Thymus (tissue), 11 donors: ENCODE results near the gene METTL13. TPM values are rescaled to one million over a fixed set of nuclear protein-coding genes. Genes with fewer than 3 reads are reported as not detected.

Source experiments
- DNase-seq, 9 donors: peaks; one replicate each; pipeline ENCODE4 v3.0.0-alpha.2; 2013; ENCODE audit warnings: low spot score in 9 of 9, low read depth in 6 of 9, missing footprints in 1 of 9
- H3K27ac ChIP-seq, 2 donors: one replicate each; pipeline ENCODE4 v1.5.1; 2013; ENCODE audit warnings: control low read depth in 1 of 2, low read depth in 1 of 2, low read length in 1 of 2, mild to moderate bottlenecking in 1 of 2, moderate library complexity in 1 of 2
- H3K27me3 ChIP-seq, 2 donors: one replicate each; pipeline ENCODE4 v1.5.1; 2013; ENCODE audit warnings: low read length in 1 of 2; ENCODE audit not compliant: control insufficient read depth in 2 of 2, insufficient read depth in 1 of 2
- H3K36me3 ChIP-seq, 2 donors: one replicate each; pipeline ENCODE4 v1.5.1; 2013; ENCODE audit warnings: low read length in 1 of 2, mild to moderate bottlenecking in 1 of 2, moderate library complexity in 1 of 2; ENCODE audit not compliant: control insufficient read depth in 2 of 2, insufficient read depth in 2 of 2
- H3K4me1 ChIP-seq, 2 donors: one replicate each; pipeline ENCODE4 v1.5.1; 2013; ENCODE audit warnings: low read length in 2 of 2; ENCODE audit not compliant: control insufficient read depth in 2 of 2, insufficient read depth in 2 of 2
- H3K4me3 ChIP-seq, 2 donors: one replicate each; pipeline ENCODE4 v1.5.1; 2013; ENCODE audit warnings: low read length in 2 of 2, control low read depth in 1 of 2, mild to moderate bottlenecking in 1 of 2
- H3K9me3 ChIP-seq, 2 donors: one replicate each; pipeline ENCODE4 v1.5.1; 2013; ENCODE audit warnings: low read length in 1 of 2, mild to moderate bottlenecking in 1 of 2; ENCODE audit not compliant: control insufficient read depth in 2 of 2, insufficient read depth in 1 of 2
- WGBS: extraction: QIAGEN DNeasy Blood & Tissue Kit; methylation state at CpG from one replicate; pipeline ENCODE4 v1.1.7; 2013; 5-methylcytosine and 5-hydroxymethylcytosine counted together
- polyA plus RNA-seq: library from polyadenylated mRNA; stranded (reverse); fragments of 200-250 nt; gene quantifications from one replicate; pipeline ENCODE4 v1.2.3, GENCODE V29; 2013
- total RNA-seq: library from RNA; stranded (reverse); fragments of 120-200 nt; gene quantifications from one replicate; pipeline ENCODE4 v1.2.4, GENCODE V29; 2013
- donor health status: healthy.

The METTL13 gene
- total and polyA plus RNA-seq, 2 donors = 20.0 to 21.7 TPM

DNA sequence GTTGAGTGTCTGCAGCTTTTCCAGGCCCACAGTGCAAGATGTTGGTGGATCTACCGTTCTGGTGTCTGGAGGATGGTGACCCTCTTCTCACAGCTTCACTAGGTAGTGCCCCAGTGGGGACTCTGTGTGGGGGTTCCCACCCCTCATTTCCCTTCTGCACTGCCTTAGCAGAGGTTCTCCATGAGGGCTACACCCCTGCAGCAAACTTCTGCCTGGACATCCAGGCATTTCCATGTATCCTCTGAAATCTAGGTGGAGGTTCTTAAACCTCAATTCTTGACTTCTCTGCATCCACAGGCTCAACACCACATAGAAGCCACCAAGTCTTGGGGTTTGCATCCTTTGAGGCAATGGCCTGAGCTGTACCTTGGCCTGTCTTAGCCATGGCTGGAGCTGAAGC is 45.5 kb downstream of the METTL13 start:
- DNase-seq = no peak
- H3K27me3 ChIP-seq = no peaks in the 10 kb centered on the region
- H3K36me3 ChIP-seq = no peaks in the 10 kb centered on the region
- H3K27ac ChIP-seq = no peak overlapping the region
- WGBS = 62% methylated on average over 1 of the region's 1 CpG
- peaks cover 4 to 8% of the 10 kb centered on the region in 2 donors for H3K9me3 ChIP-seq
- H3K4me1 ChIP-seq = no peaks in the 10 kb centered on the region
- H3K4me3 ChIP-seq = no peak overlapping the region

DNA sequence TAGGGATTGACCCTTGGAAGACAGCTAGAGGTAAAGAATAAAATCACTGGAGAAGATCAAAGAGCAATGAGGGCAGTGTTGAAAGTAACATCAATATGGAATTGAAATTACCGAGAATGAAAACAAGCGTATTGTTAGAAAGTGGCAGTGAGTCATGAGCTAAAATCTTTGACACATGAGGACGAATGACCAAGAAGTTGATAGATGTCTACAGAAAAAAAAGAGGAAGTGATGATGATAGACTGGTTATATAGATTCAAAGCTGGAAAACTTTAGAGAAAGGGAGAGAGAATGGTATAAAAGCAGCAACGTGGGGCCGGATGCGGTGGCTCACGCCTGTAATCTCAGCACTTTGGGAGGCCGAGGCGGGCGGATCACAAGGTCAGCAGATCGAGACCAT is 47.3 kb downstream of the METTL13 start:
- no peaks in the 10 kb centered on the region for H3K27me3 ChIP-seq
- H3K36me3 ChIP-seq = no peaks in the 10 kb centered on the region
- H3K4me1 ChIP-seq = no peaks in the 10 kb centered on the region
- 93% methylated on average over 11 of the region's 11 CpGs for WGBS
- no peak for DNase-seq
- no peak overlapping the region for H3K4me3 ChIP-seq
- H3K9me3 ChIP-seq = peaks cover 4 to 8% of the 10 kb centered on the region in 2 donors
- H3K27ac ChIP-seq = no peak overlapping the region

DNA sequence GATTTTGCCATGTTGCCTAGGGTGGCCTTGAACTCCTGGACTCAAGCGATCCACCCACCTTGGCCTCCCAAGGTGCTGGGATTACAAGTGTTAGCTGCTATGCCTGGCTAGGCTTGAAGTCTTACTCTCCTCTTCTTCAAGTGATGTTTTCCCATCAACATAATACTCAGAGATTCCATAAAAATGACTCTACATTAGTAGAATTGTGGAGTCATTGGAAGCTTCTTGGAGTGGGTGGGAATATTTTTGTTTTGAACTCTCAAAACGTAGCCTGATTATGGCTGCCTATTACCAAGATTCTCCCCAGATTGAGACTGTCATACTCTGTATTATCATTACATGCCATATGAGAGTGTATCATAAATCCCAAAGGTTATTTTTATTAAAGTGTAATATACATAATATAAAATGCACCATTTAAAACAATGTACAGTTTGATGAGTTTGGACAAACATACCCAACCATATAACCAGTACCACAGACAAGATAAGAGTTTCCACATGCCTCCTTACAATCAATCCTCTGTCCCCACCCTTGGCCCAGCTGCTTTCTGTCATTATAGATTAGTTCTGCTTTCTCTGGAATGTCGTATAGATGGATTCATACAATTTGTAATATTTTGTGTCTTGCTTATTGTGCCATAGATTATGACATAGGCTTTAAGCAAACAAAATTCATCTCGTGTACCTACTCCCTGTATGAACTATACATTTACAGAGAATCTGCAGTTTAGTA is 51.8 kb downstream of the METTL13 start:
- H3K4me1 ChIP-seq = no peaks in the 10 kb centered on the region
- WGBS = 73% methylated on average over 4 of the region's 4 CpGs
- H3K9me3 ChIP-seq = no peaks in the 10 kb centered on the region
- H3K36me3 ChIP-seq = no peaks in the 10 kb centered on the region
- H3K4me3 ChIP-seq = no peak overlapping the region
- no peak for DNase-seq
- no peak overlapping the region for H3K27ac ChIP-seq
- H3K27me3 ChIP-seq = no peaks in the 10 kb centered on the region

DNA sequence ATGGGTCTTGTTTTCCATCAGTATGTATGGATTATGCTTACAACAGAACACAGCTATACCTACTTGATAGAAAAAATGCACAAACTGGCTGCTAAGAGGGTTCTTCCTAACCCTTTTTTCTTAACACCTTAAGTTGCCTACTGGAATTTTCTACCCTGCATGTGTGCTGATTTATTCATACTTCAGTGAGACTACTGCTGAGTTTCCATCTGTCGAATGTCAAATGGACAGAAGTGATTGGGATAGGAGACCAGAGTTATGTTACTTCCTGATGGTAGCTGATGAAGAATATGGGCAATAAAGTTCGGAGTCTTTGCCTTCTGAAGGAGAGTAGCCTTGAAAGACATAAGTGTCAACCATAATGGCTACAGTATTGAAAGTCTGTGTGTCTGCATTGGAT is 53.4 kb downstream of the METTL13 start:
- Histone ChIP-seq H3K4me3 (no peak overlapping the region), H3K27me3 (no peaks in the 10 kb centered on the region), H3K36me3 (no peaks in the 10 kb centered on the region), H3K9me3 (no peaks in the 10 kb centered on the region), H3K27ac (no peak overlapping the region), H3K4me1 (no peaks in the 10 kb centered on the region)
- WGBS = 98% methylated on average over 2 of the region's 2 CpGs
- DNase-seq = no peak

DNA sequence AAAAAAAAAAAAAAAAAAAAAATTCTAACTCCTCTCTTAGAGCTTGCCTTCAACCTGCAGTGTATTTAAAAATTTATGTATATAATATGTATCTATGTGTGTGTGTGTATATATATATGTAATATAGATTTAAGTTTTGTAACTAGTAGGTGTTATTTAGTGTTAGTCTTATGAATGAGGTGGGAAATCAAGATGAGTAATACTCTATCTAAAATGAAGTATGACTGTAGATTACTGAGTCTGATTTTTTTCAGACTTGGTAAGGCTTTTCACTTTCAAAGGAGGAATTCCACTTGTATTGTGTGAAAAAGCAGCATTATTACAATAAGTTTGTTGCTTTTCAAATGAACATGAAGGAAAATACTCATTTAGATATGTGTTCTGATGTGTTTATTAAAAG is 54.4 kb downstream of the METTL13 start:
- no peak overlapping the region for H3K4me3 ChIP-seq
- no peak overlapping the region for H3K27ac ChIP-seq
- peaks cover 0 to 3% of the 10 kb centered on the region in 2 donors for H3K4me1 ChIP-seq
- peaks cover 0 to 4% of the 10 kb centered on the region in 2 donors for H3K9me3 ChIP-seq
- no peaks in the 10 kb centered on the region for H3K36me3 ChIP-seq
- no peak for DNase-seq
- peaks cover 0 to 3% of the 10 kb centered on the region in 2 donors for H3K27me3 ChIP-seq

GRCh38 chr1:171841050-171841910 is 59.8 kb downstream of the METTL13 start, which contains the start of gene DNM3:
Gene DNM3, plus strand, starts transcription at chr1:171841498. Its CDS starts 159 bp downstream, at chr1:171841657.
- no peaks in the 10 kb centered on the region for H3K36me3 ChIP-seq
- H3K4me3 ChIP-seq = peak within 1 kb of the TSS; percentile 63 to 67
- H3K9me3 ChIP-seq = peaks cover 0 to 6% of the 10 kb centered on the region in 2 donors
- no peak within 1 kb of the TSS for H3K27ac ChIP-seq
- DNase-seq = peak; percentile 14 to 84 (median 59)
- 1% methylated on average over 85 of the region's 85 CpGs for WGBS
- H3K27me3 ChIP-seq = peaks cover 0 to 18% of the 10 kb centered on the region in 2 donors
- peaks cover 0 to 13% of the 10 kb centered on the region in 2 donors for H3K4me1 ChIP-seq

DNA sequence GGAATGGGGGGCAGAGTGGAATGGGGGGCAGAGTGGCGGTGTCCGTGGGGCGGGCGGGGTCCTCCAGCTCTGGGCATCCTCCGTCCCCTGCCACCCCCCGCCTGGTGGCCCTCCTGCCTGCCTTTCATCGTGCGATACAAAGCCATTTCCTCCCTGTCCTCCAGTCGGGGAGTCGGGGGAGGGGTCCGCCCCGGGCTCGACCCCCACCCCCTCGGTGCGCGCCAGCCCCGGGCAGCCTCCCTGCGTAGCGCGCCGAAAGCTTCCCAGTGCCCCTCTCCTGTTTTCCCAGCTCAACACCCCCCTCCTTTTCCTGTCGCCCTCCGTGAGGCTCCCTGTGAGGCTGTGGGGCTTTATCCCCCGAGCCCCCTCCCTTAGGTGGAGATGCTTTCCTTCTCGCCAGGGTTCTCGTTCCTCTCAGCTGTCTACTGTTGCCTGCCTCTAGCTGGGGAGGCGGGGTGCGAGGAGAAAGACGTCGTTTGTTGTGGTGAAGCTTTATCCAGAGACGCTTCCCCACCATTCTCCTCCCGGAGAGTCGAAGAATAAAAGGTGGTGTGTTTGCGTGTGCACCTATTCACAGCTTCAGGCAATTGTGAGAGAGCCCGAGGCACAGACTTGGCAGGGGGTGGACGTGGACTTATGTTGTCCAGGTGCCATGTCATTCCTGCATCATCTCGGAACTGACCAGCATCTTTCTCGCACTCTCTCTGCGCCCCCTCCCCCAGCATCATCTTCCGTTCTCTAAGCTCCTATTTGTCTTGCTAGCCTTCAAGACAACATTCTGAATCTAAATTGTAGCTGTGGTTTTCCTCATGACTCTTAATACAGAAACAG is 60.7 kb downstream of the METTL13 start:
- Histone ChIP-seq H3K36me3 (no peaks in the 10 kb centered on the region), H3K4me1 (peaks cover 0 to 13% of the 10 kb centered on the region in 2 donors), H3K4me3 (peak overlapping the region; percentile 63 to 67), H3K27me3 (peaks cover 0 to 18% of the 10 kb centered on the region in 2 donors), H3K27ac (no peak overlapping the region), H3K9me3 (peaks cover 0 to 6% of the 10 kb centered on the region in 2 donors)
- DNase-seq = peak in 7 of 9 donors; percentile 6 to 60 (median 27)
- 2% methylated on average over 40 of the region's 40 CpGs for WGBS

DNA sequence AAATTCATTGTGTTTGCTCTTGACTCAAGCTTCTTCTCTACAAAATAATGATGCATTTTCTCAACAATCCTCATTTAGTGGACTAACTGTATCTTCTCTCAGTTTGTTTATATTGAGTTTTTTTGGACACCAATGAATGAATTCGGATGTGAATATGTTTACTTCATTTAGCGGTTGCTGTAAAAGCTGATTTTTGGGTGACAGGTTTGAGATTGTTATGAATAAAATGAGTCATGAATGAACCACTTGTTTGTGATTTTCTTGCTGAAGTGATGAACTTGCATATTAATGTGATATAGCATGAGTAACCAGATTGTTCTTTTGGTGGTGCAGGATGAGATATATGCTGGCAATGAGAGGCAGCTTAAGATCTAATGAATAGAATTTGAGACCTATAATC is 62.9 kb downstream of the METTL13 start:
- Histone ChIP-seq H3K27ac (no peak overlapping the region), H3K4me3 (no peak overlapping the region), H3K4me1 (peaks cover 0 to 13% of the 10 kb centered on the region in 2 donors), H3K9me3 (peaks cover 0 to 6% of the 10 kb centered on the region in 2 donors), H3K36me3 (no peaks in the 10 kb centered on the region), H3K27me3 (peaks cover 0 to 18% of the 10 kb centered on the region in 2 donors)
- 99% methylated on average over 2 of the region's 2 CpGs for WGBS
- DNase-seq = no peak
